Measurements from ENCODE around the gene LDB3.
"Not testable (repeated sequence)": the region's sequence is repeated elsewhere in the genome, so short reads cannot be mapped to it uniquely, and the experiment has no call there.

Gene LDB3

DNA sequence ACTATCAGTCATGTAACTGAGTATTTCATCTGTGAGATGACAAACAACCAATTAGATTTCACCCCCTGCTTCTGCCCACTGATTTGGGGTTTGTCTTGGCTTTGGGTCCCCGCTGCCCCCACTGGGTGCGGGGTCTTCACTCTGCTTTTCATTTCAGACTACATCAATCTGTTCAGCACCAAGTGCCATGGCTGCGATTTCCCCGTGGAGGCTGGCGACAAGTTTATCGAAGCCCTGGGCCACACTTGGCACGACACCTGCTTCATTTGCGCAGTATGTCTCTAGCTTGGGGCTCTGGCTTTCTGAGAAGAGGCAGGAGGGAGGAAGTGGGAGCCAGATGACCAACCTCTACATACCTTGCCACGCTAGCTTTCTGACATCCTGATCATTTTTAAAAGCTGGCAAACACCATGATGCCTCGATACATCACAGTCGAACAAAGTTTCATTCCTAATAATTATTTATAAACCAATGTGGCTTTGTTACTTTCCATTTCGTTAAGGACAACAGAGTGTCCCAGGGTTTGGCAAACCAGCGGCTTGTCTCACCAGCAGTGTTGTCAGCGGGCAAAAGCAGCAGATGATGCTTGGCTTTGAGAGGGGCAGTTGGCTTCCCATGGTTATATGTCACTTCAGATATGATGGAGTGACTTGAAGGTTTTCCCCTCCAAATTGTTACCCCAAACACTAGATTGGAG lies 57.8 kb downstream of the LDB3 start:
- TF ChIP-seq Cebpa-rat (IDR thresholded peaks at IDR 0.05): no peak
- Histone ChIP-seq H3K9ac (no peak overlapping the region), H3K36me3 (no peaks in the 10 kb centered on the region)

DNA sequence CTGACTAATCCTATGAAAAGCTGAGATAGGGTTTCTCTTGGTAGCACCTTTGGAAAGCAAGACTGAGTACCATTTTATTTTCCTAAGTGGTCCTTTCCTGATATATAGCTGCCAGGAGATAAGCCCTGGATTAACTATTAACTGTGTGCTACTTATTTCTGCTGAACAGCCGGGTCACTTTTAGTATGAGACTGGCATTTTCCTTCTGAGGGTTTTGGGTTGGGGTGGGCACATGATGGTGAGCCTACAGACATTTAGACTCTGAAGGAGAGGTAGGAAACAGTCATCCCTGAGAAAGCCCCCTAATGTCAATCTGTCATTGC lies 58.3 kb downstream of the LDB3 start:
- Histone ChIP-seq H3K27me3 (no peaks in the 10 kb centered on the region), H3K4me2 (no peak overlapping the region), H4K20me1 (no peaks in the 10 kb centered on the region), H3K4me3 (no peak overlapping the region), H3K9ac (no peak overlapping the region), H3K36me3 (no peaks in the 10 kb centered on the region), H3K27ac (no peak overlapping the region), H3K9me3 (no peaks in the 10 kb centered on the region), H3K4me1 (peaks cover 10% of the 10 kb centered on the region)
- TF ChIP-seq Cebpa-rat (IDR thresholded peaks at IDR 0.05): no peak

More for the DNA sequence above, 57.8 kb downstream of the LDB3 start:
- Histone ChIP-seq H3K9me3 (no peaks in the 10 kb centered on the region), H3K4me3 (no peak overlapping the region), H4K20me1 (no peaks in the 10 kb centered on the region), H3K4me2 (no peak overlapping the region), H3K27me3 (no peaks in the 10 kb centered on the region), H3K27ac (no peak overlapping the region), H3K4me1 (peaks cover 10% of the 10 kb centered on the region)

DNA sequence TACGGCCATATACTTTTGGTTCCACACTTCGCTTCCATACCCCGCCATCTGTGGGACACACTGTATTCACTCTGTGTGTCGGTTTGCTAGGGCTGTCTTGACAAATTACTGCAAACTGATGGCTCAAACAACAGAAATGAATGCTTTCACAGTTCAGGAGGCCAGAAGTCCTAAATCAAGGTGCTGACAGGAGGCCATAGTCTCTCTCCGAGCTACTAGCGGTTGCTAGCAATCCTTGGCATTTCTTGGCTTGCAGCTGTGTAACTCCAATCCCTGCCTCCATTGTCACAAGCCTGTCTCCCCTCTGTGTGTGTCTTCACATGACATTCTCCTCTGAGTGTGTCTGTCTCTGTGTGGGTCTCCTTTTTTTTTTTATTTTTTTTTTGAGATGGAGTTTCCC lies 59.2 kb downstream of the LDB3 start:
- H3K27me3 ChIP-seq: no peaks in the 10 kb centered on the region
- no peaks in the 10 kb centered on the region for H3K9me3 ChIP-seq
- no peak for TF ChIP-seq Cebpa-rat (IDR thresholded peaks at IDR 0.05)
- H3K27ac ChIP-seq: no peak overlapping the region
- no peaks in the 10 kb centered on the region for H3K36me3 ChIP-seq
- H3K4me1 ChIP-seq: peaks cover 10% of the 10 kb centered on the region
- no peak overlapping the region for H3K9ac ChIP-seq
- H3K4me2 ChIP-seq: no peak overlapping the region
- no peak overlapping the region for H3K4me3 ChIP-seq
- no peaks in the 10 kb centered on the region for H4K20me1 ChIP-seq

DNA sequence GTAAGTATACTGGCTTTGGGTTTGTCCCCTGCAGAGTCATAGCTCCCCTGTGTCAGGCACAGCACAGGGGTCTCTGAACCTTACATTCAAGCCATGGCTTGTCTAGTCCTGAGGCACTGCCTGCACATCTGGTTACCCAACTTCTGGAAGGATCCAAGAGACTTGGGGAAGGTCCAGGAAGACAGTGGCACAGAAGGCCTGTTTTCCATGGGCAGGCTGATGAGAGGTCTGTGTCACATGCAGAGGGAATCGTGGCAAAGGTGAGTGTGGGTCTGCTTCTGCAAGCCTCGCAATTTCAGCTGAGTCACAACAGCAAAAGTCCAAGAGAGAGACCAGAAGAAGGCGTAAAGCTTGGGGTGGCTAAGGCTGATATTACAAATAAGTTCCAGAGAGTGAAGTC lies 59.7 kb downstream of the LDB3 start:
- Histone ChIP-seq H3K27ac (no peak overlapping the region), H3K4me1 (peaks cover 5% of the 10 kb centered on the region), H3K9ac (no peak overlapping the region), H3K4me2 (no peak overlapping the region), H4K20me1 (no peaks in the 10 kb centered on the region), H3K27me3 (no peaks in the 10 kb centered on the region), H3K4me3 (no peak overlapping the region), H3K9me3 (no peaks in the 10 kb centered on the region), H3K36me3 (no peaks in the 10 kb centered on the region)
- TF ChIP-seq Cebpa-rat (IDR thresholded peaks at IDR 0.05): no peak

DNA sequence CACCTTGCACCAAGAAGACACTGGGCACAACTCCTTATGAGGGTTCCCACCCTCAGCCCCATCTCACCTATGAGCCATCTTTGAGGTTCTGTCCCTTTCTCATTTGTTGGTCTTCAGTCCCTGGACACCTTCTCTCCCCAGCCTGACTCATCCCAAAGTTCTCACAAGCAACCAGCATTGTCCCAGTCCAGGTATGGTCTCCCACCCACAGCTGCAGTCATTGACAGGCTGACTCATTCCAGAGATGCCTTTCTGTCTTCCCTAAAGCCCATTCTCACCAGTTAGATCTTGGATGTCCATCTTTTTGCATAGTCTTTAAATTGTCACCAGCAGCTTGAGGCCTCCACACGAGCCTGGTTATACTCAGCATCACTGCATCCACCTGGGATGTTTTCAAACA lies 61.4 kb downstream of the LDB3 start:
- Histone ChIP-seq H3K27me3 (no peaks in the 10 kb centered on the region), H3K4me2 (no peak overlapping the region), H3K27ac (no peak overlapping the region), H3K9me3 (no peaks in the 10 kb centered on the region), H3K4me3 (no peak overlapping the region), H3K36me3 (no peaks in the 10 kb centered on the region), H3K4me1 (no peaks in the 10 kb centered on the region), H3K9ac (no peak overlapping the region), H4K20me1 (no peaks in the 10 kb centered on the region)
- no peak for TF ChIP-seq Cebpa-rat (IDR thresholded peaks at IDR 0.05)

DNA sequence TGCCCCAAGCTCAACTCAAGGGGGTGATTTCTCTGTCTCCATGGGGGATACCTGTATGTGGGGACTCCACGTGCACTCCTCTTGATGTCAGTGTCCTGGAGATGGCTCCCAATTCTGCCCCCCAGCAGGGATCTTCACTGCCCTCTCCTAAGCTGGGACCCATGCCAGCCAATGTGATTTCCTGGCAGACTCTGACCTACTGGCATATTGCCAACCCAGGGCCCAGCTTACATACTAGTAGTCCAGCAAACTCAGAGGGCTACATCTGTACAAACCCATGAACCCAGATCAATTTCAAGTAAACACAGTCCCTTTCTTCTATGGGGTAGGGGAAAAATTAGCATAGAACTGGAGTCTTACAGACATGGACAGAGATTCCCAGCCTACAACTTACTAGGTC lies 61.9 kb downstream of the LDB3 start:
- no peak overlapping the region for H3K4me3 ChIP-seq
- no peak overlapping the region for H3K27ac ChIP-seq
- no peaks in the 10 kb centered on the region for H3K36me3 ChIP-seq
- H3K4me2 ChIP-seq: no peak overlapping the region
- H4K20me1 ChIP-seq: no peaks in the 10 kb centered on the region
- no peaks in the 10 kb centered on the region for H3K27me3 ChIP-seq
- H3K9me3 ChIP-seq: no peaks in the 10 kb centered on the region
- no peak for TF ChIP-seq Cebpa-rat (IDR thresholded peaks at IDR 0.05)
- H3K9ac ChIP-seq: no peak overlapping the region
- H3K4me1 ChIP-seq: no peaks in the 10 kb centered on the region

DNA sequence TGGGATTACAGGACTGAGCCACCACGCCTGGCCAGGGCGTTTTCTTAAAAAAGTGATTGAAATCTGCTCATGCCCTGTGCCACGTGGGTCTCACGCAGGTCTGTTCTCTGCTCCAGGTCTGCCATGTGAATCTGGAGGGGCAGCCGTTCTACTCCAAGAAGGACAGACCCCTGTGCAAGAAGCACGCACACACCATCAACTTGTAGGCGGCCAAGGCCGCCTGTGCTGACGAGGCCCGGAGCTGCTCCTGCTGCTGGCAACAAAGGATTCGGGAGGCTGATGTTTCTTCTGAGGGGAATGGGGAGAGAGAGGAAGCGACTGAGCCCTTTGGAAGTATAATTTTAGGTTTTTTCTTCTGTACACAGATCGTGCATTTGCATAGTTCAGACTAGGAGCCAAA lies 64.5 kb downstream of the LDB3 start:
- Histone ChIP-seq H3K36me3 (no peaks in the 10 kb centered on the region), H3K9ac (no peak overlapping the region), H4K20me1 (no peaks in the 10 kb centered on the region), H3K4me3 (no peak overlapping the region), H3K27me3 (no peaks in the 10 kb centered on the region), H3K4me1 (no peaks in the 10 kb centered on the region), H3K9me3 (no peaks in the 10 kb centered on the region), H3K4me2 (no peak overlapping the region), H3K27ac (no peak overlapping the region)
- no peak for TF ChIP-seq Cebpa-rat (IDR thresholded peaks at IDR 0.05)

DNA sequence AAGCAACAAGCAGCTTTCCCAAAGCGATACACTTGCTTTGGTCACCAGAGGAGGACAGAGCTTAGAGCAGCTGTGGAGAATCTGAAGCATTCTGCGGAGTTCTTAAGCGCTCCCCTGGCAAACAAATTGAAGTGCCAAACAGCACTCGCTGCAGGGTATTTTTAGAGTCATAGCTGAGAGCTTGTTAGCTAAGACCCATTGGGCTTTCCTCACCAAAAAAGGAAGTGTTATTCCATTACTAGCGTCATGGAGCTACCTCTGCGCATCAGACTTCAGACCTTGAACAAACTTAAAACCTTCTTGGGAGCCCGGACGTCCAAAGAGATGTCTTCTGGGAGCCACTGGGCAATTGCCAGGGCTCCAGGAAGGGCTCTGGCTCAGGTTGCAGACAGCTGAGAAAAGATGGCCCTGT lies 65.0 kb downstream of the LDB3 start:
- no peaks in the 10 kb centered on the region for H3K9me3 ChIP-seq
- no peaks in the 10 kb centered on the region for H3K36me3 ChIP-seq
- no peak overlapping the region for H3K4me3 ChIP-seq
- H3K4me1 ChIP-seq: no peaks in the 10 kb centered on the region
- no peaks in the 10 kb centered on the region for H3K27me3 ChIP-seq
- H4K20me1 ChIP-seq: no peaks in the 10 kb centered on the region
- H3K4me2 ChIP-seq: no peak overlapping the region
- no peak overlapping the region for H3K27ac ChIP-seq
- no peak for TF ChIP-seq Cebpa-rat (IDR thresholded peaks at IDR 0.05)
- no peak overlapping the region for H3K9ac ChIP-seq

DNA sequence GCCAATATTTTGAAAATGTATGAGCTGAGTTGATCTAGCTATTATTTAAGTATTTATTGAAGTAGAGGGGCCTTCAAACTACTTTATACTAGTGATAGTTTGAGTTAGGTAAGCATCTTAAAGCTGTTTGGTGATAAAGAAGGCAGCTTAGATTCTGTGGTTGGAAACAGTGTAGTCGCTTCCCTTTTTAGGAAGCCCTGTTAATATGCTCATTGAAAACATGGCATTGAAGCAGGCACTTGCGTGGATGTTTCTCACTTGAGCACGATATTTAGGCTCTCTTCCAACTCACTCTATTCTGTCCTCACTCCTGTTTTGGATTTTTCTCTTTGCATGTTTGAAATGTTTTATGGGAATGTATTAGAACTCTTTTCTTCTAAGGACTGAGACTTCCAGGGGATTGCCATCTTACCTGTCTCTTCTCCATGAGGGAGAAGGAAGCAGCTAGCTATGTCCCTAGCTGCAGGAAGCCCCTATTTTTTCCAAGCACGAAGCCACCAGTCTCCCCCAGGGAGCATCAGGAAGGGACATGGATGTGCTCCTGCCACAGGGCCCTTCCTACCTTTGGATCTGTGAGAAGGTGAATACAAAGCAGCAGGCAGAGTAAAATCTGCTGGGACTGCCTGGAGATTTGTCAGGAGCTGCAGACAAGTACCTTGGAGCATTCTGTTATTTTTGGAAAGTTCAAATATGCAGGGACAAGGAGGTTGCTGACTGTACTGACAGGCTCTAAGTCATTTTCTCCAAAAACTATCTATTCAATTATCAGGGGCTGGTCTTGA lies 66.1 kb downstream of the LDB3 start:
- Histone ChIP-seq H3K27ac (no peak overlapping the region), H3K36me3 (no peaks in the 10 kb centered on the region), H3K9ac (no peak overlapping the region), H3K27me3 (no peaks in the 10 kb centered on the region), H3K9me3 (no peaks in the 10 kb centered on the region), H3K4me1 (no peaks in the 10 kb centered on the region), H3K4me3 (no peak overlapping the region), H4K20me1 (no peaks in the 10 kb centered on the region), H3K4me2 (no peak overlapping the region)
- no peak for TF ChIP-seq Cebpa-rat (IDR thresholded peaks at IDR 0.05)

DNA sequence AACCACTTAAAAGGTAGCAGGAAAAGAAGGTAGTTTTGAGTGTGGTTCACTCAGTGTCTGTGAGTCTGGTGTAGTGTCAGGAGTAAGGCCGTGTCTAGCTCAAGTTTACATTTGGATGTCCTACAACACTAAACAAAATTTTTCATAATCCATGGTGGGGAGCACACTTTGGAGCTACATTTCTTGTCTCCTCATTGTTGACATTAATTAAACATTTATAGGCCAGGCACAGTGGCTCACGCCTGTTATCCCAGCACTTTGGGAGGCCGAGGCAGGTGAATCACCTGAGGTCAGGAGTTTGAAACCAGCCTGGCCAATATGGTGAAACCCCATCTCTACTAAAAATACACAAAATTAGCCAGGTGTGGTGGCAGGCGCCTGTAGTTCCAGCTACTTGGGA lies 67.0 kb downstream of the LDB3 start:
- H4K20me1 ChIP-seq, H3K9ac ChIP-seq, H3K4me3 ChIP-seq, H3K4me2 ChIP-seq, H3K9me3 ChIP-seq, H3K4me1 ChIP-seq, H3K36me3 ChIP-seq, H3K27me3 ChIP-seq, H3K27ac ChIP-seq: not testable (repeated sequence)

Measured in BLaER1 (cell line).